K562 (cell line): ENCODE data around the gene RAI1. TPM values are rescaled to one million over a fixed set of nuclear protein-coding genes. Genes with fewer than 3 reads are reported as not detected.

ENCODE experiments used
- ATAC-seq: fragments of 200-7000 bp; cut with Tn5 transposase; 3 replicates; pipeline ENCODE4 v1.9.1; 2020; ENCODE audit warnings: moderate library complexity
- BruUV-seq: library from RNA; stranded (reverse); fragments of 400-500 nt; replicated peaks from 2 replicates; lab custom pipeline; 2021; lab: Mats Ljungman, UMichigan
- CTCF ChIA-PET: fragments of 300-600 bp; formaldehyde crosslinking; extraction: SDS; loops from one replicate; lab custom pipeline; 2021; ENCODE audit warnings: low intra/inter-chr PET ratio; lab: Yijun Ruan, JAX
- POLR2A ChIA-PET: fragments of 300-600, 350-650 bp; sonication (Branson Sonifier 250); formaldehyde crosslinking; extraction: SDS; loops from one replicate; lab custom pipeline; 2021; ENCODE audit warnings: antibody characterized with exemption, inconsistent platforms; lab: Yijun Ruan, JAX
- DNase-seq, 4 experiments: peaks; one replicate each; pipeline versions ENCODE4 v3.0.0 to v3.0.0-alpha.2; 2011 to 2018; ENCODE audit warnings: low spot score in 3 of 4, mixed read lengths in 3 of 4; ENCODE audit errors: extremely low read depth in 1 of 4
- FAIRE-seq: peaks from 2 replicates; lab custom pipeline; 2011; peaks lifted over from hg19 to GRCh38; lab: Jason Lieb, UNC
- H2AFZ ChIP-seq: 2 replicates; pipeline ENCODE4 v1.6.0; 2011; ENCODE audit warnings: low read depth, low read length, control low read depth, inconsistent platforms
- H3K27ac ChIP-seq: fragments of 200-600 bp; 3 replicates; pipeline ENCODE4 v1.8.0; 2011; ENCODE audit warnings: low read depth, mild to moderate bottlenecking, control low read depth, inconsistent platforms, low read length, moderate library complexity, mixed read lengths; ENCODE audit errors: extremely low read depth
- H3K27me3 ChIP-seq, 2 experiments: fragments of 300-600 bp in 1 of 2; 2 replicates in 1 of 2; 3 replicates in 1 of 2; pipeline versions ENCODE4 v1.6.0 to v1.8.0; 2011; ENCODE audit warnings: inconsistent platforms in 2 of 2, low read length in 2 of 2, mild to moderate bottlenecking in 1 of 2, mixed read lengths in 1 of 2, moderate library complexity in 1 of 2; ENCODE audit not compliant: control insufficient read depth in 2 of 2, insufficient read depth in 2 of 2
- H3K36me3 ChIP-seq: fragments of 300-600 bp; 3 replicates; pipeline ENCODE4 v1.8.0; 2011; ENCODE audit warnings: mild to moderate bottlenecking, low read length, inconsistent platforms; ENCODE audit not compliant: control insufficient read depth, insufficient read depth
- H3K4me1 ChIP-seq, 2 experiments: fragments of 200-600 bp in 1 of 2; replicated peaks in 1 of 2; 2 replicates in 1 of 2; 3 replicates in 1 of 2; pipeline versions ENCODE4 v1.5.1 to v1.8.0; 2011; ENCODE audit warnings: inconsistent platforms in 2 of 2, low read length in 2 of 2, mild to moderate bottlenecking in 1 of 2, mixed read lengths in 1 of 2, moderate library complexity in 1 of 2; ENCODE audit not compliant: control insufficient read depth in 2 of 2, insufficient read depth in 2 of 2
- H3K4me2 ChIP-seq: 2 replicates; pipeline ENCODE4 v1.6.1; 2011; ENCODE audit warnings: low read length, control low read depth, inconsistent platforms, mixed read lengths; ENCODE audit not compliant: insufficient read depth
- H3K4me3 ChIP-seq: fragments of 200-600 bp; sonication (generic), shearing (Covaris generic); 2 replicates; pipeline ENCODE4 v1.5.1; 2016; ENCODE audit warnings: control low read depth, inconsistent platforms
- H3K79me2 ChIP-seq: fragments of 200-600 bp; 3 replicates; pipeline ENCODE4 v1.8.0; 2011; ENCODE audit warnings: low read length, inconsistent platforms; ENCODE audit not compliant: control insufficient read depth, insufficient read depth
- H3K9ac ChIP-seq, 2 experiments: 2 replicates each; pipeline versions ENCODE4 v1.6.0 to v1.6.1; 2011; ENCODE audit warnings: low read depth in 2 of 2, low read length in 2 of 2, control low read depth in 1 of 2, inconsistent platforms in 1 of 2, mild to moderate bottlenecking in 1 of 2, mixed read lengths in 1 of 2; ENCODE audit not compliant: insufficient read depth in 1 of 2
- H3K9me1 ChIP-seq: one replicate; pipeline ENCODE4 v1.6.0; 2011; ENCODE audit warnings: inconsistent platforms, mild to moderate bottlenecking, low read length, moderate library complexity; ENCODE audit not compliant: control insufficient read depth, insufficient read depth
- H3K9me3 ChIP-seq: replicated peaks from 2 replicates; pipeline ENCODE4 v1.5.1; 2011; ENCODE audit warnings: low read depth, low read length, inconsistent platforms; ENCODE audit not compliant: control insufficient read depth, insufficient read depth
- H4K20me1 ChIP-seq: replicated peaks from 2 replicates; pipeline ENCODE4 v1.6.1; 2011; ENCODE audit warnings: low read length, inconsistent platforms, mixed read lengths; ENCODE audit not compliant: control insufficient read depth, insufficient read depth
- COPS2 ChIP-seq: fragments of 450-650 bp; conservative IDR thresholded peaks from 2 replicates; pipeline ENCODE4 v1.6.1; 2016; ENCODE audit warnings: mild to moderate bottlenecking, moderate library complexity
- GABPB2 ChIP-seq: fragments of 250-450 bp; sonication (Bioruptor Pico); conservative IDR thresholded peaks from 2 replicates; pipeline ENCODE4 v1.5.1; 2021; ENCODE audit warnings: mild to moderate bottlenecking
- MAFG ChIP-seq: fragments of 450-650 bp; conservative IDR thresholded peaks from 2 replicates; pipeline ENCODE4 v1.6.1; 2016; ENCODE audit warnings: missing genetic modification characterization, missing compliant biosample characterization
- MED1 ChIP-seq: sonication (generic); formaldehyde crosslinking; IDR thresholded peaks from 2 replicates; pipeline ENCODE4 v1.8.1; 2023; ENCODE audit warnings: missing genetic modification reagents, borderline replicate concordance
- ZKSCAN8 ChIP-seq: fragments of 200-800 bp; sonication (Bioruptor generic); IDR thresholded peaks from 2 replicates; pipeline ENCODE4 v1.6.1; 2016; ENCODE audit warnings: missing genetic modification characterization, missing compliant biosample characterization
- ZNF134 ChIP-seq: fragments of 250-450 bp; sonication (Bioruptor Pico); conservative IDR thresholded peaks from 2 replicates; pipeline ENCODE4 v1.4.0; 2020
- ZNF436 ChIP-seq: fragments of 250-450, 450-650 bp; sonication (Bioruptor Pico); formaldehyde crosslinking; IDR thresholded peaks from 2 replicates; pipeline ENCODE4 v1.7.0; 2020; ENCODE audit warnings: mild to moderate bottlenecking
- WGBS: fragments of 100-300 bp; shearing (Covaris generic); methylation state at CpG from one replicate; pipeline ENCODE4 v1.1.6; 2016; ENCODE audit warnings: low coverage, mixed read lengths; ENCODE audit not compliant: insufficient coverage; ENCODE audit errors: missing lambda C conversion rate; 5-methylcytosine and 5-hydroxymethylcytosine counted together
- in situ Hi-C: fragments of 300-500 bp; cut with MboI; formaldehyde crosslinking; loops from 4 replicates; pipeline ENCODE4 v1.15.0; 2018; ENCODE audit warnings: inconsistent platforms, mixed read lengths
- intact Hi-C: fragments of 100-400 bp; cut with micrococcal nuclease; formaldehyde crosslinking; loops from 2 replicates; pipeline ENCODE4 v1.14.2; 2022
- polyA plus RNA-seq, 8 experiments: library from polyadenylated mRNA; depleted of rRNA in 4 of 8; stranded (reverse) in 5 of 8; unstranded in 3 of 8; fragments of >200 nt; fragmentation: Nextera tagmentation in 2 of 8; fragmentation: Illumina TruSeq in 1 of 8; extraction: Ambion mirVana in 2 of 8; extraction: Trizol in 1 of 8; gene quantifications; 2 replicates each; pipeline versions ENCODE4 v1.2.1 to v1.2.3, GENCODE V29; 2011 to 2014; ENCODE audit warnings: inconsistent platforms in 1 of 8, missing spikeins in 1 of 8
- total RNA-seq, 7 experiments: library from RNA; depleted of rRNA in 6 of 7; stranded (reverse); fragments of >200 nt in 6 of 7; fragmentation: Illumina TruSeq in 2 of 7; extraction: Trizol in 2 of 7; gene quantifications; 2 replicates each; pipeline versions ENCODE4 v1.2.1 to v1.2.3, GENCODE V29; 2011 to 2021; ENCODE audit warnings: low replicate concordance in 1 of 7
- TF ChIP-seq, protein P1 (sequence below): fragments of 450-650 bp; formaldehyde crosslinking; IDR thresholded peaks from 2 replicates; pipeline ENCODE4 v1.4.0; 2020; ENCODE audit warnings: mild to moderate bottlenecking, moderate library complexity
- TF ChIP-seq, protein P2 (sequence below): fragments of 450-650 bp; formaldehyde crosslinking; IDR thresholded peaks from 2 replicates; pipeline ENCODE4 v1.4.0; 2022; ENCODE audit warnings: missing genetic modification characterization
- TF ChIP-seq, protein P3 (sequence below): fragments of 450-650 bp; IDR thresholded peaks from 2 replicates; pipeline ENCODE4 v1.6.1; 2016; ENCODE audit warnings: low read depth

Gene RAI1
- total and polyA plus RNA-seq, 9 of the 15 experiments (the other 6 are each of a cell fraction or from before 2014, with no cell fraction given), result 0.68 to 19.9 (median 5.5) TPM

DNA sequence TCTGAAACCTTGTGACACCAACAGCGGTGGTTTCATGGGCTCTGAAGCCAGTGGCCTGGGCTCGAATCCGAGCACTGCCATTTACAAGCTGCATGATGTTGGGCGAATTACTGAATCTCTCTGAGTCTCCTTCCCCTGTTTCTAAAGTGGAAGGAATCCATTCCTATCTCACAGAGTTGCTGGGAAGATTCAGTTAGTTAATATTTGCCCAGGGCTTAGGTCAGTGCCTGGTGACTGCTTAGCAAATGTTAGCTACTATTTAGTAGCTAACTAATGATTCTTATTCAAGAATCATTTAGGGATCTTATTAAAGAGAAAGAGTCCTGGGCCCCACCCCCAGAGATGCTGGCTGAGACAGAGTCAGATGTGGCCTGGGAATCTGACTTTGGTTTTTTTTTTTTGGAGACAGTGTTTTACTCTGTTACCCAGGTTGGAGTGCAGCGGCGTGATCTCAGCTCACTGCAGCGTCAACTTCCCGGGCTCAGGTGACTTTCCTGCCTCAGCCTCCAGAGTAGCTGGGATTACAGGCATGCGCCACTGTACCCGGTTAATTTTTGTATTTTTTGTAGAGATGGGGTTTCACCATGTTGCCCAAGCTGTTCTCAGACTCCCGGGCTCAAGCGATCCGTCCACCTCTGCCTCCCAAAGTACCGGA lies 33.6 kb upstream of the RAI1 start:
- Histone ChIP-seq H3K9me3 (0 out of 2 replicates have a peak, but pooled peaks cover 2% of the 10 kb centered on the region), H3K4me2 (no peak overlapping the region), H3K9ac (no peak overlapping the region), H4K20me1 (no peaks in the 10 kb centered on the region), H3K9me1 (no peaks in the 10 kb centered on the region), H3K27me3 (peaks cover 5 to 13% of the 10 kb centered on the region in 2 experiments; a peak in 4 of 5 replicates), H3K79me2 (no peaks in the 10 kb centered on the region), H3K27ac (no peak overlapping the region), H3K36me3 (no peaks in the 10 kb centered on the region), H3K4me3 (no peak overlapping the region), H3K4me1 (no peaks in the 10 kb centered on the region; a peak in 1 of 5 replicates), H2AFZ (no peak overlapping the region)
- DNase-seq (no peak), ATAC-seq (no peak), FAIRE-seq (no peak)
- in situ Hi-C loops, result loop anchor here (25.0 kb wide), 1 partner anchor 660 kb away; no protein-coding TSS in a partner anchor
- BruUV-seq, result no TSS peak
- ChIA-PET CTCF (no interaction called here), POLR2A (interaction anchor here (0.8 kb wide), 1 partner anchor 10 kb away, joined by 3 read pairs; no protein-coding TSS in a partner anchor)
- intact Hi-C loops, result no loop called here
- WGBS, result 11% methylated on average over 13 of the region's 14 CpGs
- TF ChIP-seq COPS2, result no peak
- no peak for TF ChIP-seq ZKSCAN8 (CRISPR knock-in tag)
- no peak for TF ChIP-seq MED1
- TF ChIP-seq, protein P1, sequence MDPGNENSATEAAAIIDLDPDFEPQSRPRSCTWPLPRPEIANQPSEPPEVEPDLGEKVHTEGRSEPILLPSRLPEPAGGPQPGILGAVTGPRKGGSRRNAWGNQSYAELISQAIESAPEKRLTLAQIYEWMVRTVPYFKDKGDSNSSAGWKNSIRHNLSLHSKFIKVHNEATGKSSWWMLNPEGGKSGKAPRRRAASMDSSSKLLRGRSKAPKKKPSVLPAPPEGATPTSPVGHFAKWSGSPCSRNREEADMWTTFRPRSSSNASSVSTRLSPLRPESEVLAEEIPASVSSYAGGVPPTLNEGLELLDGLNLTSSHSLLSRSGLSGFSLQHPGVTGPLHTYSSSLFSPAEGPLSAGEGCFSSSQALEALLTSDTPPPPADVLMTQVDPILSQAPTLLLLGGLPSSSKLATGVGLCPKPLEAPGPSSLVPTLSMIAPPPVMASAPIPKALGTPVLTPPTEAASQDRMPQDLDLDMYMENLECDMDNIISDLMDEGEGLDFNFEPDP (CRISPR knock-in tag), result no peak
- no peak for TF ChIP-seq GABPB2 (CRISPR knock-in tag)
- TF ChIP-seq, protein P2, sequence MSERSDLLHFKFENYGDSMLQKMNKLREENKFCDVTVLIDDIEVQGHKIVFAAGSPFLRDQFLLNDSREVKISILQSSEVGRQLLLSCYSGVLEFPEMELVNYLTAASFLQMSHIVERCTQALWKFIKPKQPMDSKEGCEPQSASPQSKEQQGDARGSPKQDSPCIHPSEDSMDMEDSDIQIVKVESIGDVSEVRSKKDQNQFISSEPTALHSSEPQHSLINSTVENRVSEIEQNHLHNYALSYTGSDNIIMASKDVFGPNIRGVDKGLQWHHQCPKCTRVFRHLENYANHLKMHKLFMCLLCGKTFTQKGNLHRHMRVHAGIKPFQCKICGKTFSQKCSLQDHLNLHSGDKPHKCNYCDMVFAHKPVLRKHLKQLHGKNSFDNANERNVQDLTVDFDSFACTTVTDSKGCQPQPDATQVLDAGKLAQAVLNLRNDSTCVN (CRISPR knock-in tag), result no peak
- no peak for TF ChIP-seq ZNF436 (CRISPR knock-in tag)
- TF ChIP-seq, protein P3, sequence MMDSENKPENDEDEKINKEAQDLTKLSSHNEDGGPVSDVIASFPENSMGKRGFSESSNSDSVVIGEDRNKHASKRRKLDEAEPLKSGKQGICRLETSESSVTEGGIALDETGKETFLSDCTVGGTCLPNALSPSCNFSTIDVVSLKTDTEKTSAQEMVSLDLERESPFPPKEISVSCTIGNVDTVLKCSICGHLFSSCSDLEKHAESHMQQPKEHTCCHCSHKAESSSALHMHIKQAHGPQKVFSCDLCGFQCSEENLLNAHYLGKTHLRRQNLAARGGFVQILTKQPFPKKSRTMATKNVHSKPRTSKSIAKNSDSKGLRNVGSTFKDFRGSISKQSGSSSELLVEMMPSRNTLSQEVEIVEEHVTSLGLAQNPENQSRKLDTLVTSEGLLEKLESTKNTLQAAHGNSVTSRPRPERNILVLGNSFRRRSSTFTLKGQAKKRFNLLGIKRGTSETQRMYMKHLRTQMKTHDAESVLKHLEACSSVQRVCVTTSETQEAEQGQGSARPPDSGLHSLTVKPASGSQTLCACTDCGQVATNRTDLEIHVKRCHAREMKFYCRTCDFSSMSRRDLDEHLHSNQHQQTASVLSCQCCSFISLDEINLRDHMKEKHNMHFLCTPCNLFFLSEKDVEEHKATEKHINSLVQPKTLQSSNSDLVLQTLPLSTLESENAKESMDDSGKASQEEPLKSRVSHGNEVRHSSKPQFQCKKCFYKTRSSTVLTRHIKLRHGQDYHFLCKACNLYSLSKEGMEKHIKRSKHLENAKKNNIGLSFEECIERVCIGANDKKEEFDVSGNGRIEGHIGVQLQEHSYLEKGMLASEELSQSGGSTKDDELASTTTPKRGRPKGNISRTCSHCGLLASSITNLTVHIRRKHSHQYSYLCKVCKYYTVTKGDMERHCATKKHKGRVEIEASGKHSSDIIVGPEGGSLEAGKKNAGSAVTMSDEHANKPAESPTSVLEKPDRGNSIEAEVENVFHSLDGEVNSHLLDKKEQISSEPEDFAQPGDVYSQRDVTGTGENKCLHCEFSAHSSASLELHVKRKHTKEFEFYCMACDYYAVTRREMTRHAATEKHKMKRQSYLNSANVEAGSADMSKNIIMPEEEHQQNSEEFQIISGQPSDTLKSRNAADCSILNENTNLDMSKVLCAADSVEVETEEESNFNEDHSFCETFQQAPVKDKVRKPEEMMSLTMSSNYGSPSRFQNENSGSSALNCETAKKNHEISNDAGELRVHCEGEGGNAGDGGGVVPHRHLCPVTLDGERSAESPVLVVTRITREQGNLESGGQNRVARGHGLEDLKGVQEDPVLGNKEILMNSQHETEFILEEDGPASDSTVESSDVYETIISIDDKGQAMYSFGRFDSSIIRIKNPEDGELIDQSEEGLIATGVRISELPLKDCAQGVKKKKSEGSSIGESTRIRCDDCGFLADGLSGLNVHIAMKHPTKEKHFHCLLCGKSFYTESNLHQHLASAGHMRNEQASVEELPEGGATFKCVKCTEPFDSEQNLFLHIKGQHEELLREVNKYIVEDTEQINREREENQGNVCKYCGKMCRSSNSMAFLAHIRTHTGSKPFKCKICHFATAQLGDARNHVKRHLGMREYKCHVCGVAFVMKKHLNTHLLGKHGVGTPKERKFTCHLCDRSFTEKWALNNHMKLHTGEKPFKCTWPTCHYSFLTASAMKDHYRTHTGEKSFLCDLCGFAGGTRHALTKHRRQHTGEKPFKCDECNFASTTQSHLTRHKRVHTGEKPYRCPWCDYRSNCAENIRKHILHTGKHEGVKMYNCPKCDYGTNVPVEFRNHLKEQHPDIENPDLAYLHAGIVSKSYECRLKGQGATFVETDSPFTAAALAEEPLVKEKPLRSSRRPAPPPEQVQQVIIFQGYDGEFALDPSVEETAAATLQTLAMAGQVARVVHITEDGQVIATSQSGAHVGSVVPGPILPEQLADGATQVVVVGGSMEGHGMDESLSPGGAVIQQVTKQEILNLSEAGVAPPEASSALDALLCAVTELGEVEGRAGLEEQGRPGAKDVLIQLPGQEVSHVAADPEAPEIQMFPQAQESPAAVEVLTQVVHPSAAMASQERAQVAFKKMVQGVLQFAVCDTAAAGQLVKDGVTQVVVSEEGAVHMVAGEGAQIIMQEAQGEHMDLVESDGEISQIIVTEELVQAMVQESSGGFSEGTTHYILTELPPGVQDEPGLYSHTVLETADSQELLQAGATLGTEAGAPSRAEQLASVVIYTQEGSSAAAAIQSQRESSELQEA, result no peak
- TF ChIP-seq ZNF134 (CRISPR knock-in tag), result no peak
- no peak for TF ChIP-seq MAFG (tag)
